Body of pancreas (tissue), 4 donors: ENCODE measurements around the gene FNDC3B. TPM values are rescaled to one million over a fixed set of nuclear protein-coding genes. Genes with fewer than 3 reads are reported as not detected.
A peak's percentile ranks its signal among the peaks of the same experiment; 100 is the strongest.

Experiments used
- ATAC-seq: fragments of 150-250 bp; one replicate; pipeline ENCODE4 v1.9.1; 2016
- DNase-seq, 4 donors: peaks; one replicate each; pipeline ENCODE4 v3.0.0-alpha.2; 2019
- H3K27ac ChIP-seq, 4 donors: fragments of 200-600 bp; sonication (generic); 1 replicate in 3 of 4; 2 replicates in 1 of 4; pipeline versions ENCODE4 v1.5.1 to v1.6.1; 2016 to 2019; ENCODE audit warnings: mild to moderate bottlenecking in 1 of 4, mixed read lengths in 1 of 4, moderate library complexity in 1 of 4
- H3K27me3 ChIP-seq, 2 donors: fragments of 200-600 bp; sonication (generic); one replicate each; pipeline ENCODE4 v1.6.0; 2016; ENCODE audit warnings: mild to moderate bottlenecking in 1 of 2
- H3K36me3 ChIP-seq, 2 donors: fragments of 200-600 bp; sonication (generic); replicated peaks in 1 of 2; 2 replicates each; pipeline ENCODE4 v1.5.1; 2016; ENCODE audit warnings: low read depth in 2 of 2; ENCODE audit not compliant: insufficient read depth in 1 of 2
- H3K4me1 ChIP-seq: fragments of 200-600 bp; sonication (generic); one replicate; pipeline ENCODE4 v1.6.0; 2016
- H3K4me3 ChIP-seq, 2 donors: fragments of 200-600 bp; sonication (generic); 1 replicate in 1 of 2; 2 replicates in 1 of 2; pipeline ENCODE4 v1.5.1; 2016 to 2019
- H3K9me3 ChIP-seq, 3 donors: fragments of 200-600 bp; sonication (generic); 1 replicate in 2 of 3; 2 replicates in 1 of 3; pipeline ENCODE4 v1.5.1; 2016
- POLR2A ChIP-seq, 3 donors: fragments of 450-650 bp; IDR thresholded peaks; one replicate each; pipeline ENCODE4 v1.6.1; 2016; ENCODE audit warnings: antibody characterized with exemption in 3 of 3, mild to moderate bottlenecking in 2 of 3
- WGBS, 2 donors: methylation state at CpG; one replicate each; pipeline ENCODE4 v1.1.5; 2017; 5-methylcytosine and 5-hydroxymethylcytosine counted together
- intact Hi-C: fragments of 100-400 bp; cut with DNase I; formaldehyde crosslinking; loops from one replicate; pipeline ENCODE4 v1.15.1; 2023
- total RNA-seq, 2 donors: library from RNA; depleted of rRNA; stranded (reverse); fragments of >200 nt; gene quantifications; one replicate each; pipeline ENCODE4 v1.1.0, GENCODE V29; 2016
- TF ChIP-seq, protein P1 (sequence below), 7 experiments: fragments of 450-650 bp in 4 of 7; fragments of 200-600 bp in 3 of 7; sonication (generic) in 3 of 7; IDR thresholded peaks; one replicate each; pipeline ENCODE4 v1.5.1; 2016 to 2019; ENCODE audit warnings: antibody characterized with exemption in 7 of 7

Gene FNDC3B
- total RNA-seq, 2 donors from 2014 or later, result 64.3 to 86.0 TPM

DNA sequence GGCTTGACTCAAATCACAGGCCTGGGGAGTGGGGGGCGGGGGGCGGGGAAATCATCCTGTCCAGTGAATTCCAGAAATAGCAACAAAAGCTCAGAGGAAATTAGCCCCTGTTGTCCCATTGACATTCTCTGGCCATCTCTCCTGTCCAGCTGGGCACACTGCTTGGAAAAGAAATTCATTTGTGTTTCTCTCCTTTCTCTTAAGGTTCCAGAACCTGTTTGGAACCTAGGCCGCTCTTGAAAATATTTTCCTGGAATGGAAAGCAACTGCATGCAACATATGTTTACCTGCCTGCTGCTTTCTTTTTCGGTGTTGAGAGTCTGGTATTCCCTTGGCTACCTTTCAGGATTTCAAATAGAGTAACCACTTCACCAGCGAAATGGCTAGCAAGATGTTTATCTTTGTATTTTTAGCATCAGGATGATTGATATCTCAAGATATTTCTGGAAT lies 239.8 kb downstream of the FNDC3B start:
- Histone ChIP-seq H3K4me3 (no peak overlapping the region), H3K27me3 (no peaks in the 10 kb centered on the region), H3K9me3 (no peaks in the 10 kb centered on the region), H3K36me3 (no peaks in the 10 kb centered on the region), H3K4me1 (peaks cover 48% of the 10 kb centered on the region), H3K27ac (peak overlapping the region in 3 of 4 donors; percentile 7 to 48 (median 17))
- intact Hi-C loops, result no loop called here
- no peak for TF ChIP-seq POLR2A (IDR thresholded peaks at IDR 0.05)
- TF ChIP-seq, protein P1, sequence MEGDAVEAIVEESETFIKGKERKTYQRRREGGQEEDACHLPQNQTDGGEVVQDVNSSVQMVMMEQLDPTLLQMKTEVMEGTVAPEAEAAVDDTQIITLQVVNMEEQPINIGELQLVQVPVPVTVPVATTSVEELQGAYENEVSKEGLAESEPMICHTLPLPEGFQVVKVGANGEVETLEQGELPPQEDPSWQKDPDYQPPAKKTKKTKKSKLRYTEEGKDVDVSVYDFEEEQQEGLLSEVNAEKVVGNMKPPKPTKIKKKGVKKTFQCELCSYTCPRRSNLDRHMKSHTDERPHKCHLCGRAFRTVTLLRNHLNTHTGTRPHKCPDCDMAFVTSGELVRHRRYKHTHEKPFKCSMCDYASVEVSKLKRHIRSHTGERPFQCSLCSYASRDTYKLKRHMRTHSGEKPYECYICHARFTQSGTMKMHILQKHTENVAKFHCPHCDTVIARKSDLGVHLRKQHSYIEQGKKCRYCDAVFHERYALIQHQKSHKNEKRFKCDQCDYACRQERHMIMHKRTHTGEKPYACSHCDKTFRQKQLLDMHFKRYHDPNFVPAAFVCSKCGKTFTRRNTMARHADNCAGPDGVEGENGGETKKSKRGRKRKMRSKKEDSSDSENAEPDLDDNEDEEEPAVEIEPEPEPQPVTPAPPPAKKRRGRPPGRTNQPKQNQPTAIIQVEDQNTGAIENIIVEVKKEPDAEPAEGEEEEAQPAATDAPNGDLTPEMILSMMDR (IDR thresholded peaks at IDR 0.05), result no peak
- 45 to 46% methylated on average over 5 of the region's 5 CpGs for WGBS, 2 donors
- ATAC-seq (peak; percentile 35), DNase-seq (no peak)

- WGBS, 2 donors, result 81 to 89% methylated on average over 8 of the region's 8 CpGs
- Histone ChIP-seq H3K36me3 (no peaks in the 10 kb centered on the region), H3K4me3 (no peak overlapping the region), H3K9me3 (no peaks in the 10 kb centered on the region), H3K4me1 (peaks cover 48% of the 10 kb centered on the region), H3K27me3 (no peaks in the 10 kb centered on the region), H3K27ac (no peak overlapping the region)
- no peak for ATAC-seq
- no peak for DNase-seq
- TF ChIP-seq, protein P1 (IDR thresholded peaks at IDR 0.05), result no peak
- no peak for TF ChIP-seq POLR2A (IDR thresholded peaks at IDR 0.05)
- intact Hi-C loops, result no loop called here
Observed at GRCh38 chr3:172279974-172280373, 240.6 kb downstream of the FNDC3B start.

DNA sequence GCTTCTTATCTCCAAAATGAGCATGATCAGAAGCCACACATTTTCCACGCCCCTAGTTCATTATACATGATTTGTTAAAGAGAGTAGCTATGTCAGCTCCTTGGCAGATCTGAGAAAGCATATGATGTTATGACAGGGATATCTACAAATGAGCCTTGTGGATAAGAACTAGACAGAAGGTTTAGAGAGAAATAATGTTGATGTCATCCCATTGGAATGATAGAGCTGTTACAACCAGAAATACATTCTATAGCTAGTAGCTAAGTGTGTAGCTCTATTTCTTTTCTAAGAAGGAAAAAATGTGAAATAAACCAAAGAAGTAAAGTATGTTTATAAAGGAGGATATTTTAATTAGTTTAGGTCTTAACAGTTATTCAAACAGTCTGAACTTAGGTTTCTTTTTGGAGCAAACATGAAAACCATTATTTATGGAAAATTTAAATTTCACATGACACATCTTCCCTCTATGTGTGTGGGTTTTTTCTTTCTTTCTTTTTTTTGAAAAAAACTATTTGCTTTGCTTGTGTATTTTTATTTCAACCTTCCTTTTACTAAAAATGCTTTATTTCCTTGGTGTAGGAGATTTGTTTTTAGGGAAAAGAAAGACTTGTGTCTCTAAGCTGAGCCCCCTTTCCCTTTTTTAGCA lies 241.2 kb downstream of the FNDC3B start:
- H3K9me3 ChIP-seq, result no peaks in the 10 kb centered on the region
- intact Hi-C loops, result no loop called here
- H3K4me1 ChIP-seq, result peaks cover 45% of the 10 kb centered on the region
- no peaks in the 10 kb centered on the region for H3K27me3 ChIP-seq
- H3K36me3 ChIP-seq, result no peaks in the 10 kb centered on the region
- ATAC-seq (peak; percentile 47), DNase-seq (no peak)
- 71 to 85% methylated on average over 1 of the region's 1 CpG for WGBS, 2 donors
- H3K27ac ChIP-seq, result no peak overlapping the region
- no peak overlapping the region for H3K4me3 ChIP-seq
- TF ChIP-seq POLR2A (IDR thresholded peaks at IDR 0.05), result no peak
- TF ChIP-seq, protein P1 (IDR thresholded peaks at IDR 0.05), result no peak

DNA sequence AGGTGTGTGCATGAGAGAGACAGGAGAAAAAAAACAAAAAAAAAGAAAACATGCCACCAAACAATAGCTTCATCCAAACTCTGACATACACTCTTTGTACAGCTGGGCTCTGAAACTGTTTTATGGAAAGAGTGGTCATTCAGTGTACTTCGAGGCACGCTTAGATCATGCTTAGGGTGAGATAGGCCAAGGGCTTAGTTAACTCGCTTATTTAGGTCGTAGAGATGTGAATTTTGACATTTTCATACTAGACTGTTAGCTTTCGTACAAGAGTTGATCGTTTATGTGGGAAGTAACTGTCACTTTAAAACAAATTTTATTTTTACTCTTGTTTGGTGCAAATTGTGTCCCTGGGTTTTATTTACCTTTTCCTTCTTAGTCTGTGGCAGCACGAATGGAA lies 242.5 kb downstream of the FNDC3B start:
- Histone ChIP-seq H3K27me3 (no peaks in the 10 kb centered on the region), H3K36me3 (peaks cover 0 to 4% of the 10 kb centered on the region in 2 donors), H3K9me3 (no peaks in the 10 kb centered on the region), H3K4me3 (no peak overlapping the region), H3K27ac (no peak overlapping the region), H3K4me1 (peaks cover 48% of the 10 kb centered on the region)
- 87 to 88% methylated on average over 7 of the region's 7 CpGs for WGBS, 2 donors
- DNase-seq (no peak), ATAC-seq (no peak)
- intact Hi-C loops, result no loop called here
- TF ChIP-seq POLR2A (IDR thresholded peaks at IDR 0.05), result no peak
- TF ChIP-seq, protein P1 (IDR thresholded peaks at IDR 0.05), result no peak

GRCh38 chr3:172282850-172283249 lies 243.5 kb downstream of the FNDC3B start:
- Histone ChIP-seq H3K36me3 (peaks cover 0 to 9% of the 10 kb centered on the region in 2 donors), H3K4me1 (peaks cover 46% of the 10 kb centered on the region), H3K9me3 (no peaks in the 10 kb centered on the region), H3K27me3 (no peaks in the 10 kb centered on the region), H3K27ac (no peak overlapping the region), H3K4me3 (no peak overlapping the region)
- DNase-seq (no peak), ATAC-seq (no peak)
- intact Hi-C loops, result no loop called here
- TF ChIP-seq, protein P1 (IDR thresholded peaks at IDR 0.05), result no peak
- TF ChIP-seq POLR2A (IDR thresholded peaks at IDR 0.05), result no peak
- WGBS, 2 donors, result 67 to 80% methylated on average over 3 of the region's 3 CpGs
